Kasumi-1 (cell line): ENCODE data around the gene PACC1.
A peak's percentile ranks its signal among the peaks of the same experiment; 100 is the strongest.
"Not testable (repeated sequence)": the region's sequence is repeated elsewhere in the genome, so short reads cannot be mapped to it uniquely, and the experiment has no call there.

Experiments
- DNase-seq, 2 experiments: peaks; one replicate each; lab custom pipeline; 2025; lab: John Stamatoyannopoulos, UW

PACC1 gene

GRCh38 chr1:212395678-212396437 lies 18.8 kb downstream of the PACC1 start:
- not testable (repeated sequence) for DNase-seq

GRCh38 chr1:212388985-212389716 lies 25.5 kb downstream of the PACC1 start:
- DNase-seq, result no peak

- no peak for DNase-seq
These were observed 28.7 kb downstream of the PACC1 start for GRCh38 chr1:212386029-212386428.

GRCh38 chr1:212381397-212382035 lies 33.2 kb downstream of the PACC1 start:
- peak in 1 of 2 experiments; percentile 3 for DNase-seq

GRCh38 chr1:212379366-212379765 lies 35.3 kb downstream of the PACC1 start:
- no peak for DNase-seq

GRCh38 chr1:212377644-212378043 lies 37.0 kb downstream of the PACC1 start:
- DNase-seq, result no peak

GRCh38 chr1:212375986-212376385 lies 38.7 kb downstream of the PACC1 start:
- no peak for DNase-seq

- DNase-seq, result peak; percentile 87 to 90
These were observed 46.6 kb downstream of the PACC1 start for GRCh38 chr1:212368073-212368484.

GRCh38 chr1:212367474-212368072 lies 47.1 kb downstream of the PACC1 start:
- no peak for DNase-seq

GRCh38 chr1:212366901-212367300 lies 47.8 kb downstream of the PACC1 start:
- DNase-seq, result no peak

- no peak for DNase-seq
These were observed 49.7 kb downstream of the PACC1 start for GRCh38 chr1:212364985-212365384.

GRCh38 chr1:212359794-212360479 lies 54.7 kb downstream of the PACC1 start:
- DNase-seq, result no peak

- DNase-seq, result no peak
These were observed 59.3 kb downstream of the PACC1 start for GRCh38 chr1:212355230-212355969.

- no peak for DNase-seq
These were observed 60.2 kb downstream of the PACC1 start for GRCh38 chr1:212354464-212354863.

- no peak for DNase-seq
These were observed 61.5 kb downstream of the PACC1 start for GRCh38 chr1:212353181-212353580.

GRCh38 chr1:212351588-212352362 lies 62.9 kb downstream of the PACC1 start:
- DNase-seq, result no peak

GRCh38 chr1:212346601-212347000 lies 68.1 kb downstream of the PACC1 start:
- DNase-seq, result no peak

GRCh38 chr1:212344905-212345304 lies 69.8 kb downstream of the PACC1 start:
- DNase-seq, result no peak

- no peak for DNase-seq
These were observed 73.6 kb downstream of the PACC1 start for GRCh38 chr1:212341090-212341489.

GRCh38 chr1:212329105-212329504 lies 85.6 kb downstream of the PACC1 start:
- no peak for DNase-seq
